ENCODE data around the gene DPEP2. TPM values are rescaled to one million over a fixed set of nuclear protein-coding genes. Genes with fewer than 3 reads are reported as not detected.
A peak's percentile ranks its signal among the peaks of the same experiment; 100 is the strongest.
"Not testable (repeated sequence)": the region's sequence is repeated elsewhere in the genome, so short reads cannot be mapped to it uniquely, and the experiment has no call there.

Gene DPEP2
- total RNA-seq, 1 donor from 2014 or later, result 0.05 TPM

DNA sequence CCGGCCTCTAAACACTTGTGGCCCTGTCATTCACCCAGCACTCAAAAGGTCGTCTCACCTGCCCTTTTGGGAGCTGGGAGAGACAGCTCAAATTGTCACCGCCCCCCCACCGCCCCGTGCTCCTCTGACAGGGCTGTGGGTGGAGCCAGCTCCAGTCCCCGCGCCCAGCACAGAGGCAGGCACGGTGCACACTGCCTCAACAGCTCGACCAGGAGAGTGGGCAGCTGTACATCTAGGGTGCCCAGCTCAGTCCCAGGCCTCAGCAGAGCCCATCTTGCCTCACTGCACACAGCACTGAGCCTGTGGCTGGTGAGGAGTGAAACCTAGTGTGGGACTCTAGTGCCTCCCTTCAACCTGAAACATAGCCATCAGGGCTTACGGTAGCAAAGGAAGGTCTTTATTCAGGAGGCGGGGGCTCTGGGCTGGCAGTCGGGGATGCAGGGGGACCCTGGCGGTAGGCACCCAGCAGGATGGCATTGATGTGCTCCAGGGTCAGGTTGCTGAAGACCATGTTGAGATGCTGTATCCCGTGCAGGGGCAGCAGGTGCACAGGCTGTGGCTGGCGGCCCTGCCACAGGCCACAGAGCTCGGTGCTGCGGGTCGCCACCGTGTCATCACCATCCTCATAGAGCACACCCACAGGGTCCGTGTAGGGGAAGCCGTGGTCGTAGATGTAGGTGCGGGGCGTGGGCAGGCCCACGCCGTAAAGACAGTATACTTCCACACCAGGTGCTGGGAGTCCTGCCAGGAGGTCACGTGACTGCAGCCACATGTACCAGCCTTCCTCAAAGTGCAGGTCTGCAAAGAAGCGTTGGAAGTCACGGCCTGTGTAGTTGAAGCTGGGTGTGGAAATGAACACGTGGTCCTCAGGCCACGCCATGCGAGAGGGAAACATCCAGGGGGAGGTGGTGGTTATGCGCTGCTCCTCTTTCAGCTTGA, 59.5 kb downstream of the DPEP2 start:
- peak; percentile 36 for DNase-seq (ENCODE audit: low read depth)

DNA sequence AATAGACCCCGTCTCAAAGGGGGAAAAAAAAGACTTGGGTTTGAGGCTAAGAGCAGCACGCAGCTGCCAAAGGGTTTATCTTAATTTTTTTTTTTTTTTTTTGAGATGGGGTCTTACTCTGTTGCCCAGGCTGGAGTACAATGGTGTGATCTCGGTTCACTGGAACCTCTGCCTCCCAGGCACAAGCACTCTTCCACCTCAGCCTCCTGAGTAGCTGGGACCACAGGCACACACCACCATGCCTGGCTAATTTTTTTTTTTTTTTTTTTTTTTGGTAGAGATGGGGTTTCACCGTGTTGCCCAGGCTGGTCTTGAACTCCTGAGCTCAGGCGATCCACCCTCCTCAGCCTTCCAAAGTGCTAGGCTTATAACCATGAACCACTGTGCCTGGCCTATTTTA, 61.6 kb downstream of the DPEP2 start:
- not testable (repeated sequence) for DNase-seq (ENCODE audit: low read depth)

Other genes with a start within 250 kb of the DPEP2 start
- gene RANBP10, start 192.9 kb downstream of the DPEP2 start, total RNA-seq, result 6.9 and 9.4 TPM in 2 replicates
- 1.1 and 4.5 TPM in 2 replicates for gene TSNAXIP1, start 192.6 kb downstream of the DPEP2 start, total RNA-seq
- gene THAP11, start 157.2 kb downstream of the DPEP2 start, total RNA-seq, result 67.0 and 73.3 TPM in 2 replicates
- gene NUTF2, start 152.6 kb downstream of the DPEP2 start, total RNA-seq, result 120 and 182 TPM in 2 replicates
- 48.3 and 63.7 TPM in 2 replicates for gene CENPT, start 151.8 kb downstream of the DPEP2 start, total RNA-seq
- 147 and 164 TPM in 2 replicates for gene EDC4, start 126.4 kb downstream of the DPEP2 start, total RNA-seq
- 0.83 and 1.9 TPM in 2 replicates for gene NRN1L, start 114.6 kb downstream of the DPEP2 start, total RNA-seq
- gene PSKH1, start 106.2 kb downstream of the DPEP2 start, total RNA-seq, result 9.4 and 10.6 TPM in 2 replicates
- gene CTRL, start 67.6 kb downstream of the DPEP2 start, total RNA-seq, result 0.42 and 1.3 TPM in 2 replicates
- 23.4 and 39.3 TPM in 2 replicates for gene PSMB10, start 62.6 kb downstream of the DPEP2 start, total RNA-seq
- gene LCAT, start 55.4 kb downstream of the DPEP2 start, total RNA-seq, result 15.3 and 25.1 TPM in 2 replicates
- gene SLC12A4, start 30.8 kb downstream of the DPEP2 start, total RNA-seq, result 85.9 and 98.3 TPM in 2 replicates
- not detected in 2 replicates for gene DPEP3, start 19.0 kb downstream of the DPEP2 start, total RNA-seq
- not detected in 2 replicates for gene DPEP2NB, start 16.4 kb upstream of the DPEP2 start, total RNA-seq
- gene DDX28, start 23.7 kb upstream of the DPEP2 start, total RNA-seq, result 11.1 and 14.1 TPM in 2 replicates
- gene DUS2, start 23.8 kb upstream of the DPEP2 start, total RNA-seq, result 20.7 and 20.8 TPM in 2 replicates
- 36.7 and 40.8 TPM in 2 replicates for gene NFATC3, start 85.9 kb upstream of the DPEP2 start, total RNA-seq
- 0.11 TPM in 1 of 2 replicates, not detected in the other for gene ESRP2, start 236.6 kb upstream of the DPEP2 start, total RNA-seq
- 127 and 180 TPM in 2 replicates for gene PLA2G15, start 245.9 kb upstream of the DPEP2 start, total RNA-seq

Measured in myocyte (in vitro differentiated cells).